Measurements from ENCODE around the gene GDE1. TPM values are rescaled to one million over a fixed set of nuclear protein-coding genes. Genes with fewer than 3 reads are reported as not detected.
A peak's percentile ranks its signal among the peaks of the same experiment; 100 is the strongest.

Gene GDE1
- total RNA-seq, 1 donor from 2014 or later = 111 TPM

GRCh38 chr16:19503461-19504075 is 18.3 kb downstream of the GDE1 start:
- H3K4me3 ChIP-seq (ENCODE audit: low read depth, low read length) = no peak overlapping the region
- H3K27me3 ChIP-seq (ENCODE audit: control insufficient read depth, insufficient read depth, low read length) = no peaks in the 10 kb centered on the region
- TF ChIP-seq CTCF (IDR thresholded peaks at IDR 0.05; ENCODE audit: insufficient read depth, low read length, severe bottlenecking) = no peak
- peaks cover 10% of the 10 kb centered on the region for H3K36me3 ChIP-seq (ENCODE audit: control insufficient read depth, insufficient read depth, low read length)
- FAIRE-seq = no peak
- DNase-seq (ENCODE audit: low read depth) = no peak

- FAIRE-seq (no peak), DNase-seq (ENCODE audit: low read depth) (peak; percentile 71)
- TF ChIP-seq CTCF (IDR thresholded peaks at IDR 0.05; ENCODE audit: insufficient read depth, low read length, severe bottlenecking) = peak; percentile 79
- Histone ChIP-seq H3K27me3 (ENCODE audit: control insufficient read depth, insufficient read depth, low read length) (no peaks in the 10 kb centered on the region), H3K36me3 (ENCODE audit: control insufficient read depth, insufficient read depth, low read length) (peaks cover 8% of the 10 kb centered on the region), H3K4me3 (ENCODE audit: low read depth, low read length) (no peak overlapping the region)
These were observed 19.3 kb downstream of the GDE1 start for GRCh38 chr16:19502395-19503131.

GRCh38 chr16:19499481-19499880 is 22.4 kb downstream of the GDE1 start:
- no peak for TF ChIP-seq CTCF (IDR thresholded peaks at IDR 0.05; ENCODE audit: insufficient read depth, low read length, severe bottlenecking)

GRCh38 chr16:19499006-19499405 is 22.9 kb downstream of the GDE1 start:
- H3K4me3 ChIP-seq (ENCODE audit: low read depth, low read length) = no peak overlapping the region
- no peak for TF ChIP-seq CTCF (IDR thresholded peaks at IDR 0.05; ENCODE audit: insufficient read depth, low read length, severe bottlenecking)
- FAIRE-seq (no peak), DNase-seq (ENCODE audit: low read depth) (peak; percentile 89)
- H3K27me3 ChIP-seq (ENCODE audit: control insufficient read depth, insufficient read depth, low read length) = no peaks in the 10 kb centered on the region
- peaks cover 6% of the 10 kb centered on the region for H3K36me3 ChIP-seq (ENCODE audit: control insufficient read depth, insufficient read depth, low read length)

More at GRCh38 chr16:19499481-19499880, 22.4 kb downstream of the GDE1 start:
- peak; percentile 88 for DNase-seq (ENCODE audit: low read depth)
- Histone ChIP-seq H3K4me3 (ENCODE audit: low read depth, low read length) (no peak overlapping the region), H3K27me3 (ENCODE audit: control insufficient read depth, insufficient read depth, low read length) (no peaks in the 10 kb centered on the region), H3K36me3 (ENCODE audit: control insufficient read depth, insufficient read depth, low read length) (peaks cover 6% of the 10 kb centered on the region)
- FAIRE-seq = no peak

- H3K36me3 ChIP-seq (ENCODE audit: control insufficient read depth, insufficient read depth, low read length) = peaks cover 1% of the 10 kb centered on the region
- FAIRE-seq (no peak), DNase-seq (ENCODE audit: low read depth) (no peak)
- H3K27me3 ChIP-seq (ENCODE audit: control insufficient read depth, insufficient read depth, low read length) = no peaks in the 10 kb centered on the region
- no peak overlapping the region for H3K4me3 ChIP-seq (ENCODE audit: low read depth, low read length)
- TF ChIP-seq CTCF (IDR thresholded peaks at IDR 0.05; ENCODE audit: insufficient read depth, low read length, severe bottlenecking) = no peak
These were observed 24.7 kb downstream of the GDE1 start for GRCh38 chr16:19497176-19497575.
